Muscle layer of duodenum (tissue), 2 donors: ENCODE measurements around the gene ACOXL.

Experiments
- H3K27ac ChIP-seq: one replicate; pipeline ENCODE4 v1.7.0; 2013; ENCODE audit warnings: mild to moderate bottlenecking, low read length
- H3K27me3 ChIP-seq: one replicate; pipeline ENCODE4 v1.7.0; 2013; ENCODE audit warnings: low read depth, mild to moderate bottlenecking, control low read depth, low read length
- H3K36me3 ChIP-seq, 2 donors: one replicate each; pipeline ENCODE4 v1.7.0; 2013; ENCODE audit warnings: low read length in 2 of 2, control low read depth in 1 of 2, mild to moderate bottlenecking in 1 of 2; ENCODE audit not compliant: insufficient read depth in 2 of 2, control insufficient read depth in 1 of 2
- H3K4me1 ChIP-seq, 2 donors: one replicate each; pipeline ENCODE4 v1.7.0; 2013; ENCODE audit warnings: low read length in 2 of 2, mild to moderate bottlenecking in 2 of 2, control low read depth in 1 of 2, moderate library complexity in 1 of 2; ENCODE audit not compliant: insufficient read depth in 2 of 2, control insufficient read depth in 1 of 2
- H3K4me3 ChIP-seq, 2 donors: one replicate each; pipeline ENCODE4 v1.7.0; 2013; ENCODE audit warnings: low read length in 2 of 2, low read depth in 1 of 2, mild to moderate bottlenecking in 1 of 2
- H3K9me3 ChIP-seq, 2 donors: one replicate each; pipeline ENCODE4 v1.7.0; 2013; ENCODE audit warnings: low read length in 2 of 2, control low read depth in 1 of 2, mild to moderate bottlenecking in 1 of 2; ENCODE audit not compliant: control insufficient read depth in 1 of 2
- donor health status: healthy.

The ACOXL gene

GRCh38 chr2:110725370-110725769 lies 7.0 kb upstream of the ACOXL start:
- H3K27ac ChIP-seq, result no peak overlapping the region
- H3K4me1 ChIP-seq, result no peaks in the 10 kb centered on the region
- H3K4me3 ChIP-seq, result no peak overlapping the region
- no peaks in the 10 kb centered on the region for H3K27me3 ChIP-seq
- no peaks in the 10 kb centered on the region for H3K36me3 ChIP-seq
- no peaks in the 10 kb centered on the region for H3K9me3 ChIP-seq

- Histone ChIP-seq H3K36me3 (no peaks in the 10 kb centered on the region), H3K27me3 (no peaks in the 10 kb centered on the region), H3K9me3 (no peaks in the 10 kb centered on the region), H3K27ac (no peak overlapping the region), H3K4me3 (no peak overlapping the region), H3K4me1 (no peaks in the 10 kb centered on the region)
Measured at GRCh38 chr2:110725859-110726258, 6.5 kb upstream of the ACOXL start.

GRCh38 chr2:110726285-110726684 lies 6.1 kb upstream of the ACOXL start:
- Histone ChIP-seq H3K4me1 (no peaks in the 10 kb centered on the region), H3K27me3 (no peaks in the 10 kb centered on the region), H3K4me3 (no peak overlapping the region), H3K27ac (no peak overlapping the region), H3K36me3 (no peaks in the 10 kb centered on the region), H3K9me3 (no peaks in the 10 kb centered on the region)

DNA sequence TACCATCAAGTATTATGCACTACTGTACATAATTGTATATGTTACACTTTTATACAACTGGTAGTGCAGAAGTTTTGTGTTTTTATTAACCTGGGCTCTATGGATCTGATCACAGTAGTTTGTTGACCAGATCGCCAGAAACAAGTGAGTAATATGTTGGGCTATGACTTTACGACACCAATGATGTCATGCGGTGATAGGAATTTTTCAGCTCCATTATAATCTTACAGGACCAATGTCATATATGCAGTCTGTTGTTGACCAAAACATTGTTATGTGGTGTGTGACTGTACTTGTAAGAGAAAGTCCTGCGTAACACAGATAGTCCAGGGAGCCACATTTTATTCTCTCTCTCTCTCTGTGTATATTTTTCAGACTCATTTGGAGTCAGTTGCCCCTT lies 4.5 kb upstream of the ACOXL start:
- H3K9me3 ChIP-seq, result no peaks in the 10 kb centered on the region
- peaks cover 10% of the 10 kb centered on the region for H3K27me3 ChIP-seq
- peaks cover 0 to 7% of the 10 kb centered on the region in 2 donors for H3K4me1 ChIP-seq
- H3K27ac ChIP-seq, result no peak overlapping the region
- no peaks in the 10 kb centered on the region for H3K36me3 ChIP-seq
- H3K4me3 ChIP-seq, result no peak overlapping the region

DNA sequence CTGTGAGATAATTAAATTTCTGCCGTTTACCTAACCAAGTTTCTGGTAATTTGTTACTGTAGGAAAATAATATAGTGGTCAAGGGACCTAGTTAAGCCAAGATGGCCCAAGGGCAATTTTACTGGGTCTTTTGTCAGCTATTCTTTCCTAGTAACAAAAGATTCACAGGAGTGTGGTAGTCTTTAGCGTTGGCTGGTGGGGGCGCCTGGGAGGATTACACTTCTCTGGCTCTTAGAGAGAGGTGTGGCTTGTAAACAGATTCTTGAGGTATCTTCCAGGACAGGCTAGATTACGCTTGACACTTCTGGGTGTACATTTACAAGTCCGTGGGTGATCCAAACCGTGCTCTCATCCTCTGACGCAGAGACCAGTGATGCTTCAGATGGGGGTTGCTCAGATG lies 3.3 kb upstream of the ACOXL start:
- H3K27ac ChIP-seq, result no peak overlapping the region
- H3K4me3 ChIP-seq, result no peak overlapping the region
- peaks cover 19% of the 10 kb centered on the region for H3K27me3 ChIP-seq
- H3K4me1 ChIP-seq, result peaks cover 0 to 12% of the 10 kb centered on the region in 2 donors
- no peaks in the 10 kb centered on the region for H3K9me3 ChIP-seq
- H3K36me3 ChIP-seq, result no peaks in the 10 kb centered on the region

GRCh38 chr2:110731064-110731463 lies 1.3 kb upstream of the ACOXL start:
- Histone ChIP-seq H3K36me3 (no peaks in the 10 kb centered on the region), H3K4me1 (peaks cover 0 to 12% of the 10 kb centered on the region in 2 donors), H3K27ac (no peak overlapping the region), H3K9me3 (no peaks in the 10 kb centered on the region), H3K4me3 (no peak overlapping the region), H3K27me3 (peaks cover 19% of the 10 kb centered on the region)

GRCh38 chr2:110735366-110735765 lies 3.0 kb downstream of the ACOXL start:
- Histone ChIP-seq H3K4me1 (peaks cover 0 to 12% of the 10 kb centered on the region in 2 donors), H3K9me3 (peaks cover 0 to 7% of the 10 kb centered on the region in 2 donors), H3K4me3 (no peak overlapping the region), H3K27me3 (peaks cover 19% of the 10 kb centered on the region), H3K36me3 (no peaks in the 10 kb centered on the region), H3K27ac (no peak overlapping the region)

GRCh38 chr2:110737783-110738182 lies 5.4 kb downstream of the ACOXL start:
- Histone ChIP-seq H3K27me3 (peaks cover 10% of the 10 kb centered on the region), H3K4me1 (peaks cover 0 to 6% of the 10 kb centered on the region in 2 donors), H3K36me3 (no peaks in the 10 kb centered on the region), H3K27ac (no peak overlapping the region), H3K4me3 (no peak overlapping the region), H3K9me3 (peaks cover 0 to 7% of the 10 kb centered on the region in 2 donors)

DNA sequence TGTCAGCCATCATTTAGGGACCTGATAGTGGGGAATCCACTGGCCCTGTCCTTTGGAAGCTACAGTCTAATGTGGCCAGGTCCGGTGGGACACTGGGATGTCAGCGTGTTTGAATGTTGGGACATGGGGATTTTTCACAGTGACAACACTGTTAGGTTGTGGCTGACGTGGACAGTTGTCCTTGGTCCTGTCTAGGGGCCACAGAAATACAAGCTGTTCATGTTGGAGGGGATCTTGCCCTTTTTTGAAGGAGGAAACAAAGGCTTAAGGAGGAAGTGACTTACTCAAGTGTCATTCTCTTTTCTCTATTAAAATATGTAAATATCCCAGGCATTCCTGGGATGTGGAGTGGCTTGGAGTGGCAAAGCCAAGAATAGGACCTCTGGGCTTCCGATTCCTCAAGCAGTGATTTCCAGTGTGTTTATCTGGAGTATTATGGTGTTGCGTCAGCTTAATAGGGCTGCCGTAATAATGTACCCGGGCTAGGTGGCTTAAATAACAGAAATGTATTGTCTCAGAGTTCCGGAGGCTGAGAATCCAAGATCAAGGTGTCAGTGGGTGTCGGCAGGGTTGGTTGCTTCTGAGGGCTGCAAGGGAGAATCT lies 8.5 kb downstream of the ACOXL start:
- H3K27ac ChIP-seq, result no peak overlapping the region
- no peaks in the 10 kb centered on the region for H3K36me3 ChIP-seq
- no peaks in the 10 kb centered on the region for H3K27me3 ChIP-seq
- peaks cover 0 to 7% of the 10 kb centered on the region in 2 donors for H3K9me3 ChIP-seq
- no peaks in the 10 kb centered on the region for H3K4me1 ChIP-seq
- H3K4me3 ChIP-seq, result no peak overlapping the region

- H3K4me1 ChIP-seq, result no peaks in the 10 kb centered on the region
- H3K27ac ChIP-seq, result no peak overlapping the region
- H3K36me3 ChIP-seq, result no peaks in the 10 kb centered on the region
- H3K9me3 ChIP-seq, result peaks cover 0 to 7% of the 10 kb centered on the region in 2 donors
- H3K27me3 ChIP-seq, result no peaks in the 10 kb centered on the region
- no peak overlapping the region for H3K4me3 ChIP-seq
Measured at GRCh38 chr2:110741491-110741980, 9.2 kb downstream of the ACOXL start.

DNA sequence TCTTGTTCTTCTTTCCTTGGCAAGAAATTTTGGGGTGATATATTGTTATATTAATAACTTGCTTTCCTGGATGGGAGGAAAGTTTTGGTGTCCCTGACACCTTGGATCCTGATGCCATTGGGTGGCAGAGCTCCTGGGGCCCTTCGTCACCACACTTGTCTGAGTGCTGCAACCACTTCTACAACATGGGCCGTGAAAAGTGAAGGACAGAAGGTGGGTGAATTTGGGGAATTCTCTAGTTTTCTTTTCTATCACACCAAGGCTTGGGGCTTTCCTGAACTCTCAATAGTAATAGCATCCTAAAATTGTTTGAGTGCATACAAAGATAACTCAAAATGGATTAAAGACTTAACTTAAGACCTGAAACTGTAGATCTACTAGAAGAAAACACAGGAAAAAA lies 10.0 kb downstream of the ACOXL start:
- H3K4me3 ChIP-seq, result no peak overlapping the region
- no peaks in the 10 kb centered on the region for H3K36me3 ChIP-seq
- H3K4me1 ChIP-seq, result no peaks in the 10 kb centered on the region
- no peaks in the 10 kb centered on the region for H3K27me3 ChIP-seq
- H3K9me3 ChIP-seq, result peaks cover 0 to 7% of the 10 kb centered on the region in 2 donors
- H3K27ac ChIP-seq, result no peak overlapping the region

DNA sequence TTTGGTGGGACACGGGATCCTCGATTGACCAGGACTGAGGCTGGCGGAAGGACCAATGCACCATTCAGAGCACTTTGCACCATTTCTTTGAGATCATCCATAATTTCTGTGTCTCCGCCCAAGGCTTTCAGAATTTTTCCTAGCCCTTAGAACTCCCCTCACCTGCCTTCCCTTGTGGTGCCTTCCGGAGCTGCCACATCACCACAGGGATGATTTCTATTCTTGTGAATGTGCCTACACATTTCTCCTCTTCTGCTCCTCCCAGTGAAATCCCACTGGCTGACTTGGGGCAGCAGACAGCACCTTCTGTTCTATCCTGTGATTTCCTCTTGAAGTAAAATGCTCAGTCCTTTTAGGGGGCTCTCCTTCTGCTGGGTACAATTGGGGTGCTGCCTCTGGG lies 11.2 kb downstream of the ACOXL start:
- no peak overlapping the region for H3K4me3 ChIP-seq
- no peaks in the 10 kb centered on the region for H3K4me1 ChIP-seq
- H3K27ac ChIP-seq, result no peak overlapping the region
- H3K9me3 ChIP-seq, result peaks cover 0 to 7% of the 10 kb centered on the region in 2 donors
- no peaks in the 10 kb centered on the region for H3K36me3 ChIP-seq
- no peaks in the 10 kb centered on the region for H3K27me3 ChIP-seq
